Stimulated activated CD4-positive, alpha-beta T cell treated with anti-CD3 and anti-CD28 coated beads, Interleukin-15, amount 100 ng/mL, for 24 hours (primary cell): Measurements from ENCODE around the gene CDX1.

Experiments used
- DNase-seq: peaks from one replicate; pipeline ENCODE4 v3.0.0-alpha.2; 2020

CDX1 gene

GRCh38 chr5:150166650-150167511 lies at the start of gene CDX1:
TSS of gene CDX1 (plus strand) at chr5:150166778. CDS start at chr5:150166877, 99 bp downstream.
- no peak for DNase-seq

GRCh38 chr5:150117945-150118560 lies 48.5 kb upstream of the CDX1 start:
- DNase-seq: no peak

- no peak for DNase-seq
Measured at GRCh38 chr5:150118561-150119229, 47.9 kb upstream of the CDX1 start.

DNA sequence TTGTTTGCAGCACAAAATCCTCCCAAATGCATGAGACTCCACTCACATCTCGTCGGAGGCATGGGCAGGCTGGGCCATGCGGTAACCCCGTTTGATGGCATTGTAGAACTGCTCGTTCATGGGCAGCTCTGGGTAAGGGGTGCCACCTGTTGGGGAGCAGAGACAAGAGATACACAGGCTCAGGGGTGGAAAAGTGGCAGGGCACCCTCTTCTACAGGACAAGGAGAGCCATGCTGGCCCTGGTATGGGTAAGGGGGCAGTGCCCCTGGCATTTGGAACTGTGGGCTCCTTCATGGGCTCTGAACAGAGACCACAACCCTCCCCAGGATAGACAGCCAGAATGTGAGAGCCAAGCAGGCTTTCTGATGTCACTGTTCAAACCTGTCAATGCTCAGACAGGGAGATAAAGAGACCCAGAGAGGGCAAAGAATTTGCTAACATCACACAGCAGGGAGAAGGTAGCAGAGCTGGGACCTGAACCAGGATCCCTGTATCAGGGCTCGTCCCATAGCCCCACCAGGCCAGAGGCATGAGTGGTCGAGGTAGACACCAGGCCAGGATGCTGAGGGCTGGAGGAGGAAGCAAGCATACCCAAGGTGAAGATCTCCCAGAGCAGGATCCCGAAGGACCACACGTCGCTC lies 47.0 kb upstream of the CDX1 start:
- no peak for DNase-seq

GRCh38 chr5:150120062-150120441 lies 46.5 kb upstream of the CDX1 start:
- DNase-seq: no peak

GRCh38 chr5:150120617-150121447 lies 45.7 kb upstream of the CDX1 start:
- DNase-seq: no peak

GRCh38 chr5:150121448-150122157 lies 45.0 kb upstream of the CDX1 start:
- no peak for DNase-seq

DNA sequence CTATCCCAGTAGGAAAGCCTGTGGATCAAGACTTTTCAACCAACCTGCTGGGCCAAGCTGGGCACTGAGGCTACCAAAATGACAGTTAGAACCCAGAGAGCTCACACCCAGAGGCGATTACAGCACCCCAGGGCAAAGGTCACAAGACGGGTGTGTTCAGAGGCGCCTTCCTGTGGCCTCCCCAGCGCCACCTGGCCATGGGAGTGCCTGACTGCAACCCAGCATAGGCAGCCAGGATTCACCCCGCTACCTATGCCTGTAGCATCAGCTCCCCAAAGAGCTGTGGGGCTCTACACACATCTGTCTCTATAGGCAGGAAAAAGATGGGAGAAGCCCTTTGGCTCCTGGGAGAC lies 44.4 kb upstream of the CDX1 start:
- DNase-seq: peak; percentile 30

DNA sequence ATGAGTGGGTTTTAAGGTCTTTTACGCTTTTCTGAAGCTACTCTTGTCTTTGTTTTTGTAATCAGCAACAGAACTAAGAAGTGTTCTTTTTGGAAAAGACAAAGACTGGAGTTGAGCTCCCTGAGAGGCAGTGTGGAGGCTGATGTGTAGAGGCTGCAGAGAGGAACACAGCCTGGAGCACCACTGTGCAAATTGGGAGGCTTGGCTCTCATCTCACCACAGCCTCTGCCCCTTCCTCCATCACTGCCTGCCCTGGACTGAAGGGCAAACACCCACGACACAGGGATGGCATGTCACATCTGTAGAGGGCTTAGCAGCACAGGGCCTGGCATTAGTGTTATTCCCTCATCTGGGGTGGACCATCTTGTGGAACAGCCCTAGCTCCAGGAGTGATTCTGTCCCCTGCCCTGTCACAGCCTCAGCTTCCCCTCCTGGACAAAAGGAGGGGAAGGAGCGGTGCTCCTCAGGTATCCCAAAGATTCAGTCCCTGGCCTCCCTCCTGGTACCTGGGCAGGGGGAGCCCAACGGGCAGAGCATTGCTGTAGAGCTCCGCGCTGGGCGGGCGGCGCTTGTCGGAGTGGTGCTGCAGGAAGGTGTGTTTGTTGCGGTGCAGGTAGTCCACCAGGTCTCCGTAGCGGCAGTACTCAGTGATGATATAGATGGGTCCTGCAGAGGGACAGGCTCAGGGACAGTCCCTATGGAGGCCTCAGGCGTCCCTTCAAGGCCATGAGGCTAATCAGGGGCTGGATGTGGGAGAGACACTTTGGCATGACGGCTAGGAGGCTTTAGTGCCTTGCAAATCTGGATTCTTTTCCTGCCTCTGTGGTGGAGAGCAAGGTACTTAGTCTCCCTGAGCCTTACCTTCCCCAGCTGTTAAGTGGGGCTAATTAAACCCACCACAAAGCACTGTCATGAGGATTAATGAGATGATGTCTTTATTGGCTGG lies 43.8 kb upstream of the CDX1 start:
- no peak for DNase-seq

- DNase-seq: no peak
Measured at GRCh38 chr5:150123542-150123941, 43.0 kb upstream of the CDX1 start.

- DNase-seq: no peak
Measured at GRCh38 chr5:150124111-150124557, 42.4 kb upstream of the CDX1 start.

DNA sequence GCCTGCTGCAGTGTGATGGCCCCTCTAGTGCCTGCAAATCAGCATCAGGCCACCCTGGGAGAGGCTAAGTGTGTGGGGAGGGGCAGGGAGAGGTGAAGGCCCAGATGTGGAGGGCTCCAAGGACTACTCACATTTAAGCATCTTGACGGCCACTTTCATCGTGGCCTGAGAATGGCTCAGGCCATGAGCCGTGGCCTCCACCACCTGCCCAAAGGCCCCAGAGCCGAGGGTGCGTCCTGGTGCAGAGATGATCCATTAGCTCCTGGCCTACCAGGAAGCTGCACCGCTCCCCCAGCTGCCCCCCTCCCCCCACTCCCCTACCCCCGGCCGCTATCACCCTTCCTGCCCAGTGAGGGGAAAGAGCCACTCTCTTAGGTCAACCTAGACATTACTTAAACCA lies 42.0 kb upstream of the CDX1 start:
- DNase-seq: no peak

- DNase-seq: no peak
Measured at GRCh38 chr5:150125334-150125733, 41.2 kb upstream of the CDX1 start.

DNA sequence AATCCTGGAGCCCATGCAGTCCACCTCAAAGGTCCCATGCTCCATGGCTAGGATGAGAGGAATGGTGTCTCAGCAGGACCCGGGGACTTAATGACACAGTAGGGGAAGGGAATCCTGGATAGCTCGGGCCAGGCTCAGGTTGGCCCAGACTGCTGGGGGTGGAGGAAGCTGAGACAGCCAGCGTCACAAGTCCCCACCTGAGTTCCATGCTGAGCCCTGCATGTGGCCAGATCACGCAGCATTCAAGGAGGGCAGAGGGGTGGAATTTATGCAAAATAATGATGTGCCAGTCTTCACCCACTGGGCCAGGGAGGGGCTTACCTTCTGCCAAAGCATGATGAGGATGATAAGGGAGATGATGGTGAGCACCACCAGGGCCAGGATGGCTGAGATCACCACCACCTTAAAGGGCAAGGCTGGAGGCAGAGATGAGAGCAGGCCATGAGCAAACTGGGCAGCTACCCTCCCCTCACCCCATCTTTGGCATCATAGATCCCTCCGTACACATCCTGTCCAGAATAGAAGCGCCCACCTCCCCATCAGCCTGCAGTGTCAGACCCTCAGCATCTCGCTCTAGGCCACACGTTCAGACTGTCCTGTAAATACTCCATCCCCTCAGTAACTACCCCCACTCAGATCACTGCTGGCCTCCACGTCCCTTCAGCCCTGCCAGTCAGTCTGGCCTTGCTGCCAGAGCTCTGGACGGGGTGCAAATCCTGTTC lies 40.2 kb upstream of the CDX1 start:
- DNase-seq: no peak

DNA sequence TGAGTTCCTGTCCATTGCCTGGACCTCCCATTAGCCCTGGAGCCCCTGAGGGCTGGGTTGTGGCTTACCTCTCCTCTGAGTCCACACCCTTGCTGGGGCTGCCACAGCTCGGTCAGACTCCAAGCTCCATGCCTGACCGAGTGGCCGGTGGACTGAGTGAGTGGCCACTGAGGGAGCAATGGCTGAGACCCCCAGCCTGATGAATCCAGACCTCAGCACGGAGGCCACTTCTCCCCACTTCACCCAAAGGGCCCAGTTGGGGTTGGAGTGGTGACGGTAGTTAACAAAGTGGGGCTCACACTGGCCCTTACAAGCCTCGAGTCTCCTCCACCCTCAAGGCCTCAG lies 39.7 kb upstream of the CDX1 start:
- DNase-seq: no peak

GRCh38 chr5:150129454-150129812 lies 37.1 kb upstream of the CDX1 start:
- DNase-seq: no peak

GRCh38 chr5:150129813-150130492 lies 36.6 kb upstream of the CDX1 start:
- DNase-seq: peak; percentile 68

DNA sequence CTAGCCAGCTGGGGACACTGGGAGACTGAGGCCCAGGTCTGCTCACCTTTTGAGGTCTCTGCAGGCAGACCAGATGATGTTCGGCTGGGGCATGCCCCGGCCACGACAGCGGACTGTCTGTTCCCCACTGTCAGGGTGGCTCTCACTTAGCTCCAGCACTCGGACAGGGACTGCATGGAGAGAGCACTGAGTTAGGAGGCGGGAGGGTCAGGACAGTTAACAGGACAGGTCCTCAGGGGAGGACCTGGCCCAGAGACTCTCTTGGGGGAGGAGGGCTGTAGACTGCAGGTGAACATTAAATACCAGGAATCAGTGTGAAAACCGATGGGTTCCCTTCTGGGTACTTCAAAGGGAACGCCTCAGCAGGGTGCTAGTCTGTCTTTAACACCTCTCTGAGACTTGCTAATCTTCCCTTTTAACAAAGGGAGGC lies 36.1 kb upstream of the CDX1 start:
- no peak for DNase-seq

DNA sequence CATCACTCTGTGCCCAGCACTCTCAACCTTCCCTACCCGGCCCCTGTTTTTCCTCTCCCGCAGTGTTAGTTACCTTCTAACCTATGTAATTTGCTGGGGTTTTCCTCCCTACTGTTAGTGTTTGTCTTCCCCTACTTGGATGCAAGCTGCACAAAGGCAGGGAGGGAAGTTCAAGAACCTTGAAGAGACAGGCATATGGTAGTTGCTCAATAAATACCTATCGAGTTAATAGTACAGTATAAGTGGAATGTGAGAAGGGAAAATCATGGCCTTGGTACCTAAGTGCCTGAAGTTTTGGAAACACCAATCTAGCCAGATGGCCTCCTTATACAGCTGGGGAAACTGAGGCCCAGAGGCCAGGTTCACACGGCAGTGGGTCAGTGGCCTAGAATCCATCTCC lies 35.1 kb upstream of the CDX1 start:
- no peak for DNase-seq
